ENCODE data around the gene CD37.

- TF ChIP-seq CTCF (conservative IDR thresholded peaks at IDR 0.05; ENCODE audit: low read depth, low read length), result no peak
- no peak for TF ChIP-seq MAZ (IDR thresholded peaks at IDR 0.05; ENCODE audit: borderline replicate concordance, low read depth, low read length)
Observed at GRCh38 chr19:49362929-49363267, 27.7 kb downstream of the CD37 start.
